Measurements from ENCODE around the gene CCDC102A.

Gene CCDC102A

GRCh38 chr16:57512296-57513001, 23.9 kb downstream of the CCDC102A start:
- TF ChIP-seq CTCF (IDR thresholded peaks at IDR 0.05) = no peak

- TF ChIP-seq CTCF (IDR thresholded peaks at IDR 0.05) = no peak
Observed at GRCh38 chr16:57510016-57510871, 26.1 kb downstream of the CCDC102A start.

- TF ChIP-seq CTCF (IDR thresholded peaks at IDR 0.05) = no peak
Observed at GRCh38 chr16:57509231-57509923, 27.0 kb downstream of the CCDC102A start.

GRCh38 chr16:57508035-57508425, 28.3 kb downstream of the CCDC102A start:
- TF ChIP-seq CTCF (IDR thresholded peaks at IDR 0.05) = no peak

- no peak for TF ChIP-seq CTCF (IDR thresholded peaks at IDR 0.05)
Observed at GRCh38 chr16:57507136-57508034, 29.0 kb downstream of the CCDC102A start.

- no peak for TF ChIP-seq CTCF (IDR thresholded peaks at IDR 0.05)
Observed at GRCh38 chr16:57505169-57505568, 31.2 kb downstream of the CCDC102A start.

GRCh38 chr16:57504491-57504890, 31.9 kb downstream of the CCDC102A start:
- TF ChIP-seq CTCF (IDR thresholded peaks at IDR 0.05) = no peak

Data from LNCAP (cell line).